Measurements from ENCODE around the gene FGF22. TPM values are rescaled to one million over a fixed set of nuclear protein-coding genes. Genes with fewer than 3 reads are reported as not detected.
"Not testable (repeated sequence)": the region's sequence is repeated elsewhere in the genome, so short reads cannot be mapped to it uniquely, and the experiment has no call there.

Gene FGF22
- total and polyA plus RNA-seq, 4 experiments from 2014 or later: 1.8 to 1.9 TPM; not detected in 2

DNA sequence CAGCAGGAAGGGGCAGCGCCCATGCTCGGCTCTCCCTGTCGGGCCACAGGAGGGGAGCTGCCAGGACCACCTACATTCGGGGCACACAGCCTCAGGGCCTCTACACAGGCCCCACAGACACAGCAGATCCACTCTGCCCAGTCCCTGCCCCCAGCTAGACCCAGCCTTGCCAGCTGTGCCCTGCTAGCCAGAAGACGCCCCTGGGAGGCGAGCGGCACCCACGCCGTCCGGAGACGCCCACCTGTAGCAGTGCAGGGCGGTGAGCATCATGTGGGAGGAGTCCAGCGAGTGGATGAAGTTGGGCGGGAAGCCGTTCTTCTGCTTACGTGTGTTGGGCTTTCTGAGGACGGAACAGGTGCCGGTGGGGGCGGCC is 21.4 kb upstream of the FGF22 start:
- H3K4me1 ChIP-seq (ENCODE audit: insufficient read depth, low read length): no peaks in the 10 kb centered on the region
- H3K9me3 Mint-ChIP-seq: no peaks in the 10 kb centered on the region
- no peak overlapping the region for H3K27ac ChIP-seq (ENCODE audit: low read depth, low read length)
- H3K4me3 Mint-ChIP-seq: no peak overlapping the region
- peaks cover 8% of the 10 kb centered on the region for H3K36me3 ChIP-seq (ENCODE audit: insufficient read depth, low read length)
- ChIA-PET CTCF (ENCODE audit: partially characterized antibody) (no interaction called here), POLR2A (ENCODE audit: partially characterized antibody) (no interaction called here)
- H3K27ac Mint-ChIP-seq: no peak overlapping the region
- no peaks in the 10 kb centered on the region for H3K27me3 ChIP-seq (ENCODE audit: insufficient read depth, low read length)
- H3K4me1 Mint-ChIP-seq: peaks cover 2 to 14% (median 10%) of the 10 kb centered on the region in 4 donors
- H3K4me3 ChIP-seq (ENCODE audit: low read length in 2 of 2): no peak overlapping the region
- peaks cover 11 to 23% of the 10 kb centered on the region in 2 donors for H3K36me3 Mint-ChIP-seq
- H3K9me3 ChIP-seq (ENCODE audit: control insufficient read depth in 1 of 2, low read length in 2 of 2): no peaks in the 10 kb centered on the region
- no peak for DNase-seq
- H3K27me3 Mint-ChIP-seq: peaks cover 0 to 2% of the 10 kb centered on the region in 2 donors
- intact Hi-C loops (cut with micrococcal nuclease): no loop called here

DNA sequence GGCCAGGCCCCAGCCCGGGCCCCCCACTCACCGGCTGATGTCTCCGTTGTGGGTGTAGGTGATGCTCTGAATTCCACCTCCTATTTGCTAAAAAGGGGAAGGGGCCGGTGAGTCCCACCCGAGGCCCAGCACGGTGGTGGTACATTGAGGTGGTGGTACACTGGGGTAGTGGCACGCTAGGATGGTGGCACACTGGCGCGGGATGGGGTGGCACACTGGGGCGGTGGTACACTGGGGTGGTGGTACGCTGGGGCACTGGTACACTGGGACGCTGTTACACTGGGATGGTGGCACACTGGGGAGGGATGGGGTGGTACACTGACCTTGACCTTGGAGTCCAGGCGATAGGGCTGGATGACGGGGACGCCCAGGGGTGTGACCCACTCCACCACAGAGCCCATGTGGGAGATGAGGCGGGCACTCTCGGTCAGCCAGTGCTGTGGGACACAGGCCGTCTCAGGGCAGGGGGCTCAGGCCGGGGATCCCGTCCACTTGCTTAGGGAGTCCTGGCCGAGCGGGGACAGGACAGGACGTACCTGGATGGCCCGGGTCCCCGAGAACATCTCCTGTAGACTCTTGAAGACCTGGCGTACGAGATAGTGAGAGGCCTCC is 20.9 kb upstream of the FGF22 start:
- Mint-ChIP-seq H3K36me3 (peaks cover 13 to 24% of the 10 kb centered on the region in 2 donors), H3K27me3 (peaks cover 0 to 2% of the 10 kb centered on the region in 2 donors), H3K9me3 (no peaks in the 10 kb centered on the region), H3K4me3 (no peak overlapping the region), H3K4me1 (peaks cover 2 to 14% (median 10%) of the 10 kb centered on the region in 4 donors), H3K27ac (no peak overlapping the region)
- no peak overlapping the region for H3K27ac ChIP-seq (ENCODE audit: low read depth, low read length)
- no peak for DNase-seq
- H3K36me3 ChIP-seq (ENCODE audit: insufficient read depth, low read length): peaks cover 8% of the 10 kb centered on the region
- H3K9me3 ChIP-seq (ENCODE audit: control insufficient read depth in 1 of 2, low read length in 2 of 2): no peaks in the 10 kb centered on the region
- H3K4me1 ChIP-seq (ENCODE audit: insufficient read depth, low read length): no peaks in the 10 kb centered on the region
- intact Hi-C loops (cut with micrococcal nuclease): no loop called here
- POLR2A ChIA-PET (ENCODE audit: partially characterized antibody): no interaction called here
- no peak overlapping the region for H3K4me3 ChIP-seq (ENCODE audit: low read length in 2 of 2)
- no peaks in the 10 kb centered on the region for H3K27me3 ChIP-seq (ENCODE audit: insufficient read depth, low read length)
- CTCF ChIA-PET (ENCODE audit: partially characterized antibody): no interaction called here

DNA sequence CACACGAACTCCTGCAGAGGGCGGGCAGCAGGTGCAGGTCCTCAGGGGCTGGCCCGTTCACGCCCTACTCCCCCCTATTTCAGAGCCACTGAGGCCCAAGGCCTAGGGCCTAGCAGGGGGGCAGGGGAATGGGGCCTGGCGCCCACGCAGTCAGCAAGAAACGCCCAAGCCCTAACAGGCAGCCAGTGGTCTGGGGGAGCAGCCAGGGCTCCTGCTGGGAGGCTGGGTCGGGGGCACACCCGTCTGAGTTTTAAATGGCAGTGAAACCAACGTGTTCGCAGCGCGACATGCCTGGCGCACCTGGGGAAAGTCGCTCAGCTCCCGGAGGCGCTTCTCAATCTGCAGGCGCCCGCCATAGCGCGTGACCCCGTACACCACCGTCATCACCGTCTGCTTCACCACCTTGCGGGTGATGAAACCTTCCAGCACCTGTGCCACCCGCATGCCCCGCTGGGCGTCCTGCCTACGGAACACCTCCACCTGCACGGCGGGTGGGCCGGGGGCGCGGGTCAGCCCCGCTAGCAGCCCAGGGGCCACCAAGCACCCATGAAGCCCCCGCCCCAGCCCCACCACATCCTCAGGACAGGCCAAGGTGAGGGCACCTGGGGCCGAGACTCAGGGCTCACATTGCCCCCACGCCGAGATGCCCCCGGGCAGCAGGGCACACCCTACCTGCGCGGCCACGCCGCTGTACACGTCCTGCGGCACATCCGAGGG is 20.2 kb upstream of the FGF22 start:
- H3K4me1 ChIP-seq (ENCODE audit: insufficient read depth, low read length): no peaks in the 10 kb centered on the region
- Mint-ChIP-seq H3K36me3 (peaks cover 18 to 25% of the 10 kb centered on the region in 2 donors), H3K4me1 (peaks cover 2 to 10% (median 7%) of the 10 kb centered on the region in 4 donors), H3K27ac (no peak overlapping the region), H3K4me3 (no peak overlapping the region), H3K27me3 (peaks cover 0 to 2% of the 10 kb centered on the region in 2 donors), H3K9me3 (peaks cover 0 to 1% (median 0%) of the 10 kb centered on the region in 8 donors)
- H3K27me3 ChIP-seq (ENCODE audit: insufficient read depth, low read length): no peaks in the 10 kb centered on the region
- peaks cover 11% of the 10 kb centered on the region for H3K36me3 ChIP-seq (ENCODE audit: insufficient read depth, low read length)
- H3K4me3 ChIP-seq (ENCODE audit: low read length in 2 of 2): no peak overlapping the region
- H3K9me3 ChIP-seq (ENCODE audit: control insufficient read depth in 1 of 2, low read length in 2 of 2): no peaks in the 10 kb centered on the region
- ChIA-PET CTCF (ENCODE audit: partially characterized antibody) (no interaction called here), POLR2A (ENCODE audit: partially characterized antibody) (interaction anchor here (1.1 kb wide), 1 partner anchor 8 kb away, joined by 3 read pairs; no protein-coding TSS in a partner anchor)
- no peak overlapping the region for H3K27ac ChIP-seq (ENCODE audit: low read depth, low read length)
- no peak for DNase-seq
- intact Hi-C loops (cut with micrococcal nuclease): no loop called here

DNA sequence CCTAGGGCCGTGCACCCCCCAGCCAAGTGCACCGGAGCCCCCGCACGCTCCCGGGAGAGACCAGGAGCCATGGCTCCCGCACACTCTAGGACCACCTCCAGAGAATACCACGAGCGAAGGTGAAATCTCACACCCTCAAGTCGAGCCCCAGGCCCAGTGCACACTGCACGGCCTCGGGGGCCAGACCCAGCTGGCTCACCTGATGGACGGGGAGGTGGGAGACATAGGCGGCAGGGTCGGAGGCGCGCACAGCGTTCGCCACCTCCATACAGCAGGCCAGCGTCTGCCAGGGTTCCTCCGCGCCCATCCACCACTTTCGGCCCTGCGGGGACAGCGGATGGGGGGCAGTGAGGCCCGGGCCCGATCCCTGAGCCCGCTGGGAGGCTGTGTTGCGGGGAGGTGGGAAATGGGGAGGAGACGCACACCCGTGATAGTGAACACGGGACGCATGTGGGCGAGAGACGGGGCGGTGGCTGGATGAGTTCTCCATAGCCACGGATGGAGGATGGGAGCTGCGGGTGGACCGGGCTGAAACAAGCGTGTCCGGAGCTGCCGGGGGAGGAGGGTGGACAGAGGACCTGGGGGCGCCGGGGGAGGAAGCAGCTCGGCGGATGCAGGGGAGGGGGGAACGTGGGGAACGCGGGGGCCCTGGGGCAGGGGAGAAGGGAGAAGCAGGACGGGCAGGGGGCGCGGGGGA is 19.4 kb upstream of the FGF22 start:
- H3K4me3 Mint-ChIP-seq: no peak overlapping the region
- peaks cover 2 to 5% (median 3%) of the 10 kb centered on the region in 4 donors for H3K4me1 Mint-ChIP-seq
- H3K4me3 ChIP-seq (ENCODE audit: low read length in 2 of 2): no peak overlapping the region
- no peaks in the 10 kb centered on the region for H3K9me3 ChIP-seq (ENCODE audit: control insufficient read depth in 1 of 2, low read length in 2 of 2)
- ChIA-PET CTCF (ENCODE audit: partially characterized antibody) (no interaction called here), POLR2A (ENCODE audit: partially characterized antibody) (interaction anchor here (1.1 kb wide), 1 partner anchor 9 kb away, joined by 3 read pairs; no protein-coding TSS in a partner anchor)
- no peaks in the 10 kb centered on the region for H3K27me3 ChIP-seq (ENCODE audit: insufficient read depth, low read length)
- no peak overlapping the region for H3K27ac Mint-ChIP-seq
- no peak overlapping the region for H3K27ac ChIP-seq (ENCODE audit: low read depth, low read length)
- no peak for DNase-seq
- H3K9me3 Mint-ChIP-seq: peaks cover 0 to 1% (median 0%) of the 10 kb centered on the region in 8 donors
- no peaks in the 10 kb centered on the region for H3K4me1 ChIP-seq (ENCODE audit: insufficient read depth, low read length)
- intact Hi-C loops (cut with micrococcal nuclease): no loop called here
- H3K36me3 Mint-ChIP-seq: peaks cover 18 to 22% of the 10 kb centered on the region in 2 donors
- peaks cover 0 to 2% of the 10 kb centered on the region in 2 donors for H3K27me3 Mint-ChIP-seq
- H3K36me3 ChIP-seq (ENCODE audit: insufficient read depth, low read length): peaks cover 13% of the 10 kb centered on the region

DNA sequence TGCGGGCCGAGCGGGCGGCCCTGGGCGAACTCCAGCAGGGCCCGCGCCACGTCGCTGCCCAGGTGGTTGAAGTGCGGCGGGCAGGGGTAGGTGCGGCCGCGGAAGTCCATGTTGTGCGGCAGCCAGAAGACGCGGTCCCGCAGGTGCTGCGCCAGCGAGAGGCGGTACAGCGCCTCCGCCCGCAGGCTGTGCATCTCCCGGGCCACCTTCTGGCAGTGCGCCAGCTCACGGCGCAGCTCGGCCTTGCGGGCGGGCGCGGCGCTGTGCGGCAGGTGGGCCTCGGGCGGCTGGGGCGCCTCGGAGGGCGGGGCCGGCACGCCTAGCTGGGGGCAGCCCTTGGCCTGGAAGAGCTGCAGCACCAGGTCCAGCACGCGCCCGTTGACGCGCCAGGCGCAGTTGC is 18.5 kb upstream of the FGF22 start:
- H3K27me3 ChIP-seq (ENCODE audit: insufficient read depth, low read length); H3K9me3 Mint-ChIP-seq; H3K4me1 ChIP-seq (ENCODE audit: insufficient read depth, low read length); H3K27ac ChIP-seq (ENCODE audit: low read depth, low read length); H3K4me3 ChIP-seq (ENCODE audit: low read length in 2 of 2); H3K4me1 Mint-ChIP-seq; H3K9me3 ChIP-seq (ENCODE audit: control insufficient read depth in 1 of 2, low read length in 2 of 2); H3K27ac Mint-ChIP-seq; H3K27me3 Mint-ChIP-seq; CTCF ChIA-PET (ENCODE audit: partially characterized antibody); intact Hi-C loops (cut with micrococcal nuclease); DNase-seq; POLR2A ChIA-PET (ENCODE audit: partially characterized antibody); H3K4me3 Mint-ChIP-seq: not testable (repeated sequence)
- peaks cover 17% of the 10 kb centered on the region for H3K36me3 ChIP-seq (ENCODE audit: insufficient read depth, low read length)
- peaks cover 19 to 23% of the 10 kb centered on the region in 2 donors for H3K36me3 Mint-ChIP-seq

DNA sequence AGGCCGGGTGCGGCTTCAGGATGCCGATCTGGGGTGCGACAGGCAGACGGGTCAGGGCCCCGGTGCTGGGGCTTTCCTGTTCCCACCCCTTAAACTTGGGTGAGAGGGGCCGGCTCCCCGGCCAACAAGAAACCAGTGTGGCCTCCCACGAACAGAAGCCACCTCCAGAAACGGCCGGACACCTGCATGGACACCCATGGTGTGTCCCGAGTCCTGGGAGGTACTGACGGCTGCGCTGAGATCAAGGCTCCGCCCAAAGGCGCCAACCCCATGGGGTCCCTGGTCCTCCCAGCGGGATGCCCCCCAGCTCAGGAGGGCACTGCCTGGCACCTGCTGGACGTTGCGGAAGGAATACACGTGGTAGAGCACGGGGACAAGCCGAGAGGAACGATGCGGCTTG is 17.9 kb upstream of the FGF22 start:
- no peak overlapping the region for H3K27ac ChIP-seq (ENCODE audit: low read depth, low read length)
- CTCF ChIA-PET (ENCODE audit: partially characterized antibody): no interaction called here
- Mint-ChIP-seq H3K27me3 (no peaks in the 10 kb centered on the region), H3K9me3 (peaks cover 0 to 1% (median 0%) of the 10 kb centered on the region in 8 donors), H3K36me3 (peaks cover 21 to 24% of the 10 kb centered on the region in 2 donors), H3K27ac (no peak overlapping the region), H3K4me1 (peaks cover 0 to 2% (median under 1%) of the 10 kb centered on the region in 4 donors), H3K4me3 (no peak overlapping the region)
- intact Hi-C loops (cut with micrococcal nuclease): no loop called here
- peaks cover 17% of the 10 kb centered on the region for H3K36me3 ChIP-seq (ENCODE audit: insufficient read depth, low read length)
- POLR2A ChIA-PET (ENCODE audit: partially characterized antibody): no interaction called here
- H3K4me3 ChIP-seq (ENCODE audit: low read length in 2 of 2): no peak overlapping the region
- DNase-seq: no peak
- no peaks in the 10 kb centered on the region for H3K27me3 ChIP-seq (ENCODE audit: insufficient read depth, low read length)
- H3K4me1 ChIP-seq (ENCODE audit: insufficient read depth, low read length): no peaks in the 10 kb centered on the region
- H3K9me3 ChIP-seq (ENCODE audit: control insufficient read depth in 1 of 2, low read length in 2 of 2): no peaks in the 10 kb centered on the region

DNA sequence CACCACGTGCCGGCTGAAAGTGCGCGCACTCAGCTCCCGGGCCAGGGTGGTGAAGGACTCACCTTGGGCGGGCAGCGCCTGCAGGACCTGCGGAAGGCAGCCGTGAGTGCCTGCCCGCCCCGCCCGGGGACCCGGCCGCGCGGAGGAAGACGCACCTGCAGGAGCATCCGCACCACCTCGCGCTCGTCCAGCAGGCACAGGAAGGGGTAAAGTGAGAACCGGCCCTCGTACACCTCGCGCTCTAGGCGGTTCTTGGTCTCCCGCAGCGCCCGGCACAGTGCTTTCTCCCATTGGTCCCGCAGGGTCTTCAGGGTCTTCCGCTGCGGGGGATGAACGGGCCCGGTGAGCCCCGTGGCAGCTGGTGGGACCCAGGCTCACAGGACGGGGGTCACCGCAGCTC is 17.0 kb upstream of the FGF22 start:
- Histone ChIP-seq H3K36me3 (ENCODE audit: insufficient read depth, low read length) (peaks cover 17% of the 10 kb centered on the region), H3K27me3 (ENCODE audit: insufficient read depth, low read length) (no peaks in the 10 kb centered on the region), H3K9me3 (ENCODE audit: control insufficient read depth in 1 of 2, low read length in 2 of 2) (no peaks in the 10 kb centered on the region), H3K4me1 (ENCODE audit: insufficient read depth, low read length) (no peaks in the 10 kb centered on the region), H3K4me3 (ENCODE audit: low read length in 2 of 2) (no peak overlapping the region), H3K27ac (ENCODE audit: low read depth, low read length) (no peak overlapping the region)
- ChIA-PET CTCF (ENCODE audit: partially characterized antibody) (no interaction called here), POLR2A (ENCODE audit: partially characterized antibody) (no interaction called here)
- no peak for DNase-seq
- Mint-ChIP-seq H3K27ac (no peak overlapping the region), H3K9me3 (peaks cover 0 to 1% (median 0%) of the 10 kb centered on the region in 8 donors), H3K27me3 (no peaks in the 10 kb centered on the region), H3K4me1 (peaks cover 0 to 2% (median under 1%) of the 10 kb centered on the region in 4 donors), H3K4me3 (no peak overlapping the region), H3K36me3 (peaks cover 23 to 25% of the 10 kb centered on the region in 2 donors)
- intact Hi-C loops (cut with micrococcal nuclease): no loop called here
